Cardiac fibroblast (primary cell): ENCODE measurements around the gene PRSS53.

ENCODE experiments used
- DNase-seq, 2 donors: peaks; one replicate each; pipeline versions ENCODE4 v3.0.0 to v3.0.0-alpha.2; 2010; ENCODE audit warnings: low read depth in 2 of 2
- H3K4me3 ChIP-seq, 2 donors: replicated peaks in 1 of 2; 1 replicate in 1 of 2; 2 replicates in 1 of 2; pipeline ENCODE4 v1.5.1; 2011; ENCODE audit warnings: low read depth in 2 of 2, low read length in 2 of 2, mild to moderate bottlenecking in 2 of 2, moderate library complexity in 1 of 2
- CTCF ChIP-seq: IDR thresholded peaks from one replicate; pipeline ENCODE4 v1.5.1; 2011; ENCODE audit warnings: low read depth, mild to moderate bottlenecking, low read length, inconsistent platforms

PRSS53 gene

GRCh38 chr16:31085873-31086628 is 2.7 kb downstream of the PRSS53 start:
- no peak for TF ChIP-seq CTCF
- H3K4me3 ChIP-seq, result no peak overlapping the region
- no peak for DNase-seq

- DNase-seq, result no peak
- TF ChIP-seq CTCF, result no peak
- no peak overlapping the region for H3K4me3 ChIP-seq
Measured at GRCh38 chr16:31085411-31085810, 3.3 kb downstream of the PRSS53 start.

GRCh38 chr16:31084584-31085302 is 4.0 kb downstream of the PRSS53 start:
- TF ChIP-seq CTCF, result no peak
- H3K4me3 ChIP-seq, result no peak overlapping the region
- DNase-seq, result no peak

GRCh38 chr16:31083981-31084380 is 4.8 kb downstream of the PRSS53 start:
- TF ChIP-seq CTCF, result no peak
- no peak overlapping the region for H3K4me3 ChIP-seq
- no peak for DNase-seq

GRCh38 chr16:31083556-31083955 is 5.2 kb downstream of the PRSS53 start:
- TF ChIP-seq CTCF, result no peak
- no peak for DNase-seq
- H3K4me3 ChIP-seq, result no peak overlapping the region

- DNase-seq, result no peak
Measured at GRCh38 chr16:31083081-31083480, 5.7 kb downstream of the PRSS53 start.

More at GRCh38 chr16:31083081-31083480, 5.7 kb downstream of the PRSS53 start:
- TF ChIP-seq CTCF, result no peak
- H3K4me3 ChIP-seq, result no peak overlapping the region
